ENCODE data around the gene OTC.

Gene OTC

DNA sequence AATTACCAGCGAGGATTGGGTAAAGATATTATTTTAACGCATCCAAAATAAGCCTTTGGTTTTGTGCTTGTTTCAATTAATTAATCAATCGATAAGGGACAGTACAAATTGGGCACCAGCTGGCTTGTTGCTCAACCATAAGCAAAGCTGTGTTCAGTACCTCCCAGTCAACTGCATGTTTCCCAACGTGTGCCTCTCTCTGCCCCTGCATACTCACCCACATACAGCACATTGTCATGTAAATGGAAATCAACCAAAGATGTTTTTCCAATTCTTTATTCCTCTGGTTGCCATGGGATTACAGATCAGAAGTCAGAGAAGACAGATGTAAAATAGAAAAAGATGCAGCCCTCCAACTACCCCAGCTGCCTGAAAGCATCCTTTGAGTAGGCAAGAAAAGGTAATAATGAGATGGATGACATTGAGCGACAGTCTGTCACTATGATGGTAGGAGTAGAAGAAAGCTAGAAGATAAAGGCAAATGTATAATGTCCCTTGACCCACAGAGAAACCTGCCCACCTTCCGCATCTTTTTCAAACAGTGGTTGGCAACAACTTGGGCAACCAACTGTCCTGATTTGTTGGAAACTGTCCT, 116.3 kb downstream of the OTC start:
- no peak for DNase-seq

Data from fibroblast of skin of scalp (primary cell).